ENCODE measurements around the gene TAS2R9. TPM values are rescaled to one million over a fixed set of nuclear protein-coding genes. Genes with fewer than 3 reads are reported as not detected.

Gene TAS2R9
- total RNA-seq, 1 experiment from 2014 or later = not detected

DNA sequence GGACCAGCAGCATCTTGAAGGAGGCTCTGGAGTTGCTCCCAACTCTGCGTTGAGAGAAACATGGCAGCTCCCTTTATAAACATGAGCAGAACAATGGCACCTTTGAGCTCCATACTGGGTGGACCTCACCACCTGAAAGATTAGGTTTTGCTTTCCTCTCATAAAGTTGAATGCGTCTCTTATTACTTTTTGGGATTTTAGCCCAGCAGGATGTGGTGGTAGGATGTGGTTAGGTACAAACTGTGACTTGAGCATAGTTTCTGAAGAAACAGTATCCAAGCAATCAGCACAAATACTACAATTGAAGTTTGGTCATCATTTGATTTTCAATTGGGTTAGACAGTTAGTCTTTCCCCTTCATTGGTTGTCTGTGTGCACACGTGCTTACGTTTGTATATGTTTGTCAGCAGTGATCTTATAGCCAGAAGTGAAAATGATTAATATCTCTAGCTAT lies 39.5 kb upstream of the TAS2R9 start, which contains the start of gene PRR4:
TSS of gene PRR4 (minus strand) at position 51 of the 454 bp plus-strand sequence. CDS start at position 13, 38 bp downstream.
- no peak within 1 kb of the TSS for H2AFZ ChIP-seq (ENCODE audit: low read depth, low read length, poor library complexity, severe bottlenecking)
- H3K36me3 ChIP-seq (ENCODE audit: control insufficient read depth in 1 of 2, insufficient read depth in 2 of 2, low read length in 2 of 2) = no peaks in the 10 kb centered on the region
- H3K79me2 ChIP-seq (ENCODE audit: insufficient read depth, low read length) = no peaks in the 10 kb centered on the region
- no peak within 1 kb of the TSS for H3K4me2 ChIP-seq (ENCODE audit: low read length)
- no TSS peak for BruUV-seq (replicated peaks)
- no peaks in the 10 kb centered on the region for H3K9me2 ChIP-seq (ENCODE audit: insufficient read depth)
- no peaks in the 10 kb centered on the region for H4K20me1 ChIP-seq (ENCODE audit: insufficient read depth)
- ChIA-PET POLR2A (no interaction called here), RAD21 (ENCODE audit: low non-redundant PET in 1 of 2, low total read pairs in 2 of 2, uncharacterized antibody in 2 of 2, unreplicated experiment in 2 of 2) (no interaction called here), CTCF (no interaction called here)
- no peak within 1 kb of the TSS for H3K9ac ChIP-seq (ENCODE audit: low read length)
- TF ChIP-seq POLR2A (IDR thresholded peaks at IDR 0.05; ENCODE audit: borderline replicate concordance, extremely low read depth, insufficient read depth, insufficient read length) (no peak), EGR1 (IDR thresholded peaks at IDR 0.05; ENCODE audit: low read depth) (no peak), CBX3 (IDR thresholded peaks at IDR 0.05; ENCODE audit: low read depth) (no peak), SP1 (IDR thresholded peaks at IDR 0.05; ENCODE audit: low read depth) (no peak), SRF (IDR thresholded peaks at IDR 0.05; ENCODE audit: low read depth) (no peak), POLR2AphosphoS5 (IDR thresholded peaks at IDR 0.05; ENCODE audit: low read depth, low read length) (no peak), FOSL1 (IDR thresholded peaks at IDR 0.05; ENCODE audit: low read depth) (no peak), JUND (IDR thresholded peaks at IDR 0.05) (no peak), ELF1 (IDR thresholded peaks at IDR 0.05; ENCODE audit: borderline replicate concordance, low read depth) (no peak)
- TF ChIP-seq, protein P1, sequence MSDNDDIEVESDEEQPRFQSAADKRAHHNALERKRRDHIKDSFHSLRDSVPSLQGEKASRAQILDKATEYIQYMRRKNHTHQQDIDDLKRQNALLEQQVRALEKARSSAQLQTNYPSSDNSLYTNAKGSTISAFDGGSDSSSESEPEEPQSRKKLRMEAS (IDR thresholded peaks at IDR 0.05) = no peak
- TF ChIP-seq, protein P2, sequence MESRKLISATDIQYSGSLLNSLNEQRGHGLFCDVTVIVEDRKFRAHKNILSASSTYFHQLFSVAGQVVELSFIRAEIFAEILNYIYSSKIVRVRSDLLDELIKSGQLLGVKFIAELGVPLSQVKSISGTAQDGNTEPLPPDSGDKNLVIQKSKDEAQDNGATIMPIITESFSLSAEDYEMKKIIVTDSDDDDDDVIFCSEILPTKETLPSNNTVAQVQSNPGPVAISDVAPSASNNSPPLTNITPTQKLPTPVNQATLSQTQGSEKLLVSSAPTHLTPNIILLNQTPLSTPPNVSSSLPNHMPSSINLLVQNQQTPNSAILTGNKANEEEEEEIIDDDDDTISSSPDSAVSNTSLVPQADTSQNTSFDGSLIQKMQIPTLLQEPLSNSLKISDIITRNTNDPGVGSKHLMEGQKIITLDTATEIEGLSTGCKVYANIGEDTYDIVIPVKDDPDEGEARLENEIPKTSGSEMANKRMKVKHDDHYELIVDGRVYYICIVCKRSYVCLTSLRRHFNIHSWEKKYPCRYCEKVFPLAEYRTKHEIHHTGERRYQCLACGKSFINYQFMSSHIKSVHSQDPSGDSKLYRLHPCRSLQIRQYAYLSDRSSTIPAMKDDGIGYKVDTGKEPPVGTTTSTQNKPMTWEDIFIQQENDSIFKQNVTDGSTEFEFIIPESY (IDR thresholded peaks at IDR 0.05; ENCODE audit: extremely low read depth, insufficient replicate concordance, low read length) = no peak
- TF ChIP-seq, protein P3, sequence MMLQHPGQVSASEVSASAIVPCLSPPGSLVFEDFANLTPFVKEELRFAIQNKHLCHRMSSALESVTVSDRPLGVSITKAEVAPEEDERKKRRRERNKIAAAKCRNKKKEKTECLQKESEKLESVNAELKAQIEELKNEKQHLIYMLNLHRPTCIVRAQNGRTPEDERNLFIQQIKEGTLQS (IDR thresholded peaks at IDR 0.05) = no peak
- ATAC-seq (no peak), DNase-seq (ENCODE audit: low read depth, low spot score) (no peak)
- H3K4me1 ChIP-seq (ENCODE audit: control insufficient read depth in 1 of 2, insufficient read depth in 2 of 2, low read length in 2 of 2) = peaks cover 0 to 9% of the 10 kb centered on the region in 2 experiments; a peak in 1 of 4 replicates
- H3K9me3 ChIP-seq (ENCODE audit: control insufficient read depth in 1 of 2, insufficient read depth in 1 of 2, low read depth in 1 of 2, low read length in 2 of 2) = no peaks in the 10 kb centered on the region
- intact Hi-C loops (cut with micrococcal nuclease) = no loop called here
- H3K27me3 ChIP-seq (ENCODE audit: insufficient read depth, low read length) = no peaks in the 10 kb centered on the region
- no peak within 1 kb of the TSS for H3K4me3 ChIP-seq (replicated peaks in 1 of 2; ENCODE audit: low read depth in 1 of 2, low read length in 2 of 2)
- H3K27ac ChIP-seq (ENCODE audit: low read depth, low read length) = no peak within 1 kb of the TSS
